IPS-11a (cell line): ENCODE data around the gene MAGI3.

ENCODE experiments used
- H3K4me3 ChIP-seq: one replicate; pipeline ENCODE4 v1.5.1; 2013; ENCODE audit warnings: low read depth, low read length, control low read depth

Gene MAGI3

GRCh38 chr1:113511269-113511668 is 121.0 kb downstream of the MAGI3 start:
- no peak overlapping the region for H3K4me3 ChIP-seq

GRCh38 chr1:113515498-113515897 is 125.2 kb downstream of the MAGI3 start:
- H3K4me3 ChIP-seq, result no peak overlapping the region

- H3K4me3 ChIP-seq, result no peak overlapping the region
Observed at GRCh38 chr1:113517346-113517745, 127.0 kb downstream of the MAGI3 start.

GRCh38 chr1:113517983-113518382 is 127.7 kb downstream of the MAGI3 start:
- H3K4me3 ChIP-seq, result no peak overlapping the region

GRCh38 chr1:113519556-113519955 is 129.2 kb downstream of the MAGI3 start:
- no peak overlapping the region for H3K4me3 ChIP-seq

GRCh38 chr1:113530021-113530420 is 139.7 kb downstream of the MAGI3 start:
- no peak overlapping the region for H3K4me3 ChIP-seq

GRCh38 chr1:113531321-113531720 is 141.0 kb downstream of the MAGI3 start:
- H3K4me3 ChIP-seq, result no peak overlapping the region

- no peak overlapping the region for H3K4me3 ChIP-seq
Observed at GRCh38 chr1:113533061-113533460, 142.7 kb downstream of the MAGI3 start.

- no peak overlapping the region for H3K4me3 ChIP-seq
Observed at GRCh38 chr1:113534130-113534817, 144.0 kb downstream of the MAGI3 start.

GRCh38 chr1:113534875-113535274 is 144.6 kb downstream of the MAGI3 start:
- H3K4me3 ChIP-seq, result no peak overlapping the region

GRCh38 chr1:113536182-113536780 is 146.0 kb downstream of the MAGI3 start:
- H3K4me3 ChIP-seq, result no peak overlapping the region

- no peak overlapping the region for H3K4me3 ChIP-seq
Observed at GRCh38 chr1:113538225-113538624, 147.9 kb downstream of the MAGI3 start.

GRCh38 chr1:113540335-113540734 is 150.0 kb downstream of the MAGI3 start:
- H3K4me3 ChIP-seq, result no peak overlapping the region

- no peak overlapping the region for H3K4me3 ChIP-seq
Observed at GRCh38 chr1:113541106-113541505, 150.8 kb downstream of the MAGI3 start.

- no peak overlapping the region for H3K4me3 ChIP-seq
Observed at GRCh38 chr1:113542221-113542701, 151.9 kb downstream of the MAGI3 start.

- no peak overlapping the region for H3K4me3 ChIP-seq
Observed at GRCh38 chr1:113543110-113543509, 152.8 kb downstream of the MAGI3 start.

- H3K4me3 ChIP-seq, result no peak overlapping the region
Observed at GRCh38 chr1:113545210-113545609, 154.9 kb downstream of the MAGI3 start.

GRCh38 chr1:113545626-113546025 is 155.3 kb downstream of the MAGI3 start:
- no peak overlapping the region for H3K4me3 ChIP-seq

GRCh38 chr1:113551728-113552127 is 161.4 kb downstream of the MAGI3 start:
- H3K4me3 ChIP-seq, result no peak overlapping the region

GRCh38 chr1:113552244-113552643 is 161.9 kb downstream of the MAGI3 start:
- H3K4me3 ChIP-seq, result no peak overlapping the region

GRCh38 chr1:113557187-113557586 is 166.9 kb downstream of the MAGI3 start:
- H3K4me3 ChIP-seq, result no peak overlapping the region

GRCh38 chr1:113565621-113566020 is 175.3 kb downstream of the MAGI3 start:
- no peak overlapping the region for H3K4me3 ChIP-seq

GRCh38 chr1:113567427-113567826 is 177.1 kb downstream of the MAGI3 start:
- no peak overlapping the region for H3K4me3 ChIP-seq
